HG03196 (cell line): ENCODE data around the gene DOCK3.
A peak's percentile ranks its signal among the peaks of the same experiment; 100 is the strongest.
"Not testable (repeated sequence)": the region's sequence is repeated elsewhere in the genome, so short reads cannot be mapped to it uniquely, and the experiment has no call there.

Source experiments
- ATAC-seq: cut with Tn5 transposase; IDR thresholded peaks from one replicate; pipeline ENCODE4 v1.9.1; 2021; ENCODE audit not compliant: unreplicated experiment

Gene DOCK3

GRCh38 chr3:51379746-51380455 lies 705.2 kb downstream of the DOCK3 start:
- no peak for ATAC-seq

GRCh38 chr3:51380601-51381332 lies 706.0 kb downstream of the DOCK3 start:
- ATAC-seq = no peak

GRCh38 chr3:51381333-51381705 lies 706.6 kb downstream of the DOCK3 start:
- no peak for ATAC-seq

- no peak for ATAC-seq
These were observed 707.5 kb downstream of the DOCK3 start for GRCh38 chr3:51382076-51382745.

- no peak for ATAC-seq
These were observed 708.3 kb downstream of the DOCK3 start for GRCh38 chr3:51382947-51383578.

GRCh38 chr3:51384055-51384725 lies 709.5 kb downstream of the DOCK3 start:
- ATAC-seq = peak; percentile 14

GRCh38 chr3:51384726-51385473 lies 710.2 kb downstream of the DOCK3 start, which contains the start of gene MANF:
Gene MANF, plus strand, starts transcription at chr3:51385291. Its CDS starts 52 bp downstream, at chr3:51385343.
- ATAC-seq = peak; percentile 92

GRCh38 chr3:51385621-51386091 lies 710.9 kb downstream of the DOCK3 start:
- ATAC-seq = no peak

GRCh38 chr3:51386159-51386851 lies 711.6 kb downstream of the DOCK3 start:
- no peak for ATAC-seq

GRCh38 chr3:51386852-51387229 lies 712.1 kb downstream of the DOCK3 start:
- ATAC-seq = no peak

- not testable (repeated sequence) for ATAC-seq
These were observed 712.6 kb downstream of the DOCK3 start for GRCh38 chr3:51387281-51387680.

- no peak for ATAC-seq
These were observed 713.7 kb downstream of the DOCK3 start for GRCh38 chr3:51388286-51389029.

GRCh38 chr3:51389423-51390183 lies 714.9 kb downstream of the DOCK3 start:
- no peak for ATAC-seq

GRCh38 chr3:51390246-51391074 lies 715.7 kb downstream of the DOCK3 start:
- peak; percentile 13 for ATAC-seq

GRCh38 chr3:51391075-51391565 lies 716.4 kb downstream of the DOCK3 start, which contains the start of gene RBM15B:
Gene RBM15B, plus strand, starts transcription at chr3:51391285. Its CDS starts 115 bp downstream, at chr3:51391400.
- ATAC-seq = peak; percentile 94

GRCh38 chr3:51391566-51392354 lies 717.0 kb downstream of the DOCK3 start:
- peak; percentile 10 for ATAC-seq
